Neural progenitor cell (in vitro differentiated cells): ENCODE data around the gene DCDC1. TPM values are rescaled to one million over a fixed set of nuclear protein-coding genes. Genes with fewer than 3 reads are reported as not detected.

Source experiments
- DNase-seq: peaks from one replicate; pipeline ENCODE4 v3.0.0-alpha.2; 2016; ENCODE audit warnings: low spot score
- H2AFZ ChIP-seq: fragments of 200-600 bp; sonication (generic); replicated peaks from 2 replicates; pipeline ENCODE4 v1.6.1; 2016; ENCODE audit warnings: antibody characterized with exemption
- H3F3A ChIP-seq: fragments of 200-600 bp; sonication (generic); 2 replicates; pipeline ENCODE4 v1.6.1; 2016; ENCODE audit warnings: antibody characterized with exemption, low read depth
- H3K27ac ChIP-seq: fragments of 200-600 bp; sonication (generic); 2 replicates; pipeline ENCODE4 v1.5.1; 2016; ENCODE audit warnings: mild to moderate bottlenecking
- H3K27me3 ChIP-seq: fragments of 200-600 bp; sonication (generic); 2 replicates; pipeline ENCODE4 v1.6.1; 2016; ENCODE audit warnings: mild to moderate bottlenecking, moderate library complexity
- H3K36me3 ChIP-seq: fragments of 200-600 bp; sonication (generic); 2 replicates; pipeline ENCODE4 v1.5.1; 2016
- H3K4me1 ChIP-seq: fragments of 200-600 bp; sonication (generic); 2 replicates; pipeline ENCODE4 v1.6.1; 2016; ENCODE audit warnings: mixed run types
- H3K4me2 ChIP-seq: fragments of 200-600 bp; sonication (generic); 2 replicates; pipeline ENCODE4 v1.6.1; 2016
- H3K4me3 ChIP-seq: fragments of 200-600 bp; sonication (generic); 2 replicates; pipeline ENCODE4 v1.5.1; 2016
- H3K79me2 ChIP-seq: fragments of 200-600 bp; sonication (generic); 2 replicates; pipeline ENCODE4 v1.6.1; 2016; ENCODE audit warnings: low read depth
- H3K9ac ChIP-seq: fragments of 200-600 bp; sonication (generic); 2 replicates; pipeline ENCODE4 v1.6.1; 2016
- H3K9me3 ChIP-seq: fragments of 200-600 bp; sonication (generic); 2 replicates; pipeline ENCODE4 v1.5.1; 2016; ENCODE audit warnings: low read depth
- H4K20me1 ChIP-seq: fragments of 200-600 bp; sonication (generic); 2 replicates; pipeline ENCODE4 v1.6.1; 2016; ENCODE audit warnings: low read depth
- H3K27ac Mint-ChIP-seq: 3 replicates; pipeline ENCODE4 v1.8.0; 2021; ENCODE audit warnings: mixed read lengths
- H3K27me3 Mint-ChIP-seq: 2 replicates; pipeline ENCODE4 v1.8.0; 2022; ENCODE audit warnings: low read depth, mild to moderate bottlenecking, inconsistent platforms, moderate library complexity, mixed read lengths; ENCODE audit not compliant: insufficient read depth
- H3K36me3 Mint-ChIP-seq: 3 replicates; pipeline ENCODE4 v1.8.0; 2021; ENCODE audit warnings: mixed read lengths
- H3K4me1 Mint-ChIP-seq: 3 replicates; pipeline ENCODE4 v1.8.0; 2021; ENCODE audit warnings: mixed read lengths
- H3K4me3 Mint-ChIP-seq: 3 replicates; pipeline ENCODE4 v1.8.0; 2021; ENCODE audit warnings: mild to moderate bottlenecking, moderate library complexity, mixed read lengths
- H3K9me3 Mint-ChIP-seq: 3 replicates; pipeline ENCODE4 v1.8.0; 2020; ENCODE audit warnings: mixed read lengths
- CTCF ChIP-seq: fragments of 200-600 bp; sonication (generic); IDR thresholded peaks from 2 replicates; pipeline ENCODE4 v1.5.1; 2017; ENCODE audit warnings: antibody characterized with exemption, mild to moderate bottlenecking
- EZH2 ChIP-seq: fragments of 200-600 bp; sonication (generic); IDR thresholded peaks from 2 replicates; pipeline ENCODE4 v1.6.1; 2017; ENCODE audit warnings: antibody characterized with exemption, mild to moderate bottlenecking, moderate library complexity
- EZH2phosphoT487 ChIP-seq: fragments of 200-600 bp; sonication (generic); IDR thresholded peaks from 2 replicates; pipeline ENCODE4 v1.6.1; 2017; ENCODE audit warnings: antibody characterized with exemption
- total RNA-seq: library from RNA; depleted of rRNA; stranded (reverse); fragments of >200 nt; gene quantifications from 2 replicates; pipeline ENCODE4 v1.2.3, GENCODE V29; 2015; ENCODE audit warnings: low replicate concordance

The DCDC1 gene
- total RNA-seq, 1 donor from 2014 or later: 5.0 TPM

GRCh38 chr11:30895046-30895445, 474.5 kb downstream of the DCDC1 start:
- TF ChIP-seq EZH2 (no peak), EZH2phosphoT487 (no peak), CTCF (no peak)
- Histone ChIP-seq H4K20me1 (no peaks in the 10 kb centered on the region), H3K4me2 (no peak overlapping the region), H3K9ac (no peak overlapping the region), H2AFZ (no peak overlapping the region), H3K79me2 (no peaks in the 10 kb centered on the region), H3F3A (no peaks in the 10 kb centered on the region), H3K4me1 (no peaks in the 10 kb centered on the region), H3K9me3 (no peaks in the 10 kb centered on the region), H3K27me3 (no peaks in the 10 kb centered on the region), H3K4me3 (no peak overlapping the region), H3K27ac (no peak overlapping the region), H3K36me3 (no peaks in the 10 kb centered on the region)
- H3K9me3 Mint-ChIP-seq: no peaks in the 10 kb centered on the region
- H3K36me3 Mint-ChIP-seq: no peaks in the 10 kb centered on the region
- DNase-seq: no peak
- H3K4me3 Mint-ChIP-seq: no peak overlapping the region
- no peaks in the 10 kb centered on the region for H3K4me1 Mint-ChIP-seq
- peaks cover 2% of the 10 kb centered on the region for H3K27me3 Mint-ChIP-seq
- H3K27ac Mint-ChIP-seq: no peak overlapping the region

DNA sequence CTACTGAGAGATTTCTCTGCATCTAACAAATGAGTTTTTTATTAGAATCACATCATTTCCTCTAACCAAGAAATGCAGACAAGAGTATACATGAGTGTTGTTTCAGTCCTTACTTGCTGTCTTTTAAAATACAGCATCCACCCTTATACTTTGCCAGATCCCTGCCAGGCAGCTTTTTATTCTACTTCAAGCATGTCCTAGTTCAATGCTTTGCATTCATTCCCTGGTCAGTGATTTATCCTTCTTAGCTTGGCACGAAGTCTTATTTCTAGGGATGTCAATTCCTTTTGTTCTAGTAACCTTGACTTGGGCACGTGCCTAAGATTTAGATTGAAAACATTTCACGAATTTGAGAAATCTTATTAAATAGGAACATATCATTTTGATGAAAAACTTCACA, 476.2 kb downstream of the DCDC1 start:
- Histone ChIP-seq H3K27ac (no peak overlapping the region), H3K9ac (no peak overlapping the region), H3K4me1 (no peaks in the 10 kb centered on the region), H3K9me3 (no peaks in the 10 kb centered on the region), H2AFZ (no peak overlapping the region), H3K27me3 (no peaks in the 10 kb centered on the region), H3K4me3 (no peak overlapping the region), H3K36me3 (no peaks in the 10 kb centered on the region), H3K79me2 (no peaks in the 10 kb centered on the region), H3K4me2 (no peak overlapping the region), H3F3A (no peaks in the 10 kb centered on the region), H4K20me1 (no peaks in the 10 kb centered on the region)
- Mint-ChIP-seq H3K36me3 (no peaks in the 10 kb centered on the region), H3K27ac (no peak overlapping the region), H3K27me3 (peaks cover 2% of the 10 kb centered on the region), H3K4me3 (no peak overlapping the region), H3K9me3 (no peaks in the 10 kb centered on the region), H3K4me1 (no peaks in the 10 kb centered on the region)
- TF ChIP-seq CTCF (no peak), EZH2 (no peak), EZH2phosphoT487 (no peak)
- no peak for DNase-seq

DNA sequence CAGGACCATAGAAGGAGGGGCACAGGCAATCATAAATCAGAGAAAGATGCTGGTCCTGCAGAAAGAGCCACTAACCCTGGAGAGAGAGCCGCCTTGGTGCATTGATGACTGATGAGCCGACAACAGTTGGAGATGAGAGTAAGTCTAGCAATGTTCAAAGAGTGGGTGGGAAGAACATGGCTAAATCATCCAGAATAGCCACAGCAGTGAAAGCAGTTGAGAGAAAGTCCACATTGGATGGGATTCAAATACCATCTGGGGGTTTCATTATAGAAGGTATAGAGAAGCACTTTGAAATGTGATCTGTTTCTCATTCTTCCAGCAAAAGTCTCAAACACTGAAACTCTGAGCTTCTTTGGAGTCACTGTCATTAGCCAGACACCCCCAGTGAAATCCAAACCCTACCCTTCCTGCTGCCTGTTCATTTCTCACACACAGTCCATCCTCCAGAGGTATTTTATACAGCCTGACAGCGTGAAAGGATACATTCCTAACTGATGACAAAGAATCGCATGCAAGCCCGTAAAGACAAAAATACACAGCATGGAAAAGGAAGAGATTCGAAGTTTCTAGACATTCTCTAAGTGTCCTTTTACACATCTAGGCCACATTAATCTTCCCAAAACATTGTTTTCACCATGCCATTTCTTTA, 480.3 kb downstream of the DCDC1 start:
- Histone ChIP-seq H4K20me1 (no peaks in the 10 kb centered on the region), H3K9me3 (no peaks in the 10 kb centered on the region), H3K4me3 (no peak overlapping the region), H3K27me3 (no peaks in the 10 kb centered on the region), H3F3A (no peaks in the 10 kb centered on the region), H3K4me2 (no peak overlapping the region), H2AFZ (no peak overlapping the region), H3K9ac (no peak overlapping the region), H3K79me2 (no peaks in the 10 kb centered on the region), H3K36me3 (no peaks in the 10 kb centered on the region), H3K4me1 (no peaks in the 10 kb centered on the region), H3K27ac (no peak overlapping the region)
- no peak overlapping the region for H3K27ac Mint-ChIP-seq
- DNase-seq: no peak
- H3K36me3 Mint-ChIP-seq: no peaks in the 10 kb centered on the region
- H3K9me3 Mint-ChIP-seq: no peaks in the 10 kb centered on the region
- H3K27me3 Mint-ChIP-seq: peaks cover 2% of the 10 kb centered on the region
- H3K4me1 Mint-ChIP-seq: no peaks in the 10 kb centered on the region
- no peak overlapping the region for H3K4me3 Mint-ChIP-seq
- TF ChIP-seq EZH2: no peak
- no peak for TF ChIP-seq CTCF
- TF ChIP-seq EZH2phosphoT487: no peak
